K562 (cell line): Measurements from ENCODE around the gene TBRG1. TPM values are rescaled to one million over a fixed set of nuclear protein-coding genes. Genes with fewer than 3 reads are reported as not detected.

Experiments used
- BCOR ChIP-seq: fragments of 450-650 bp; IDR thresholded peaks from 2 replicates; pipeline ENCODE4 v1.6.1; 2016
- CHCHD3 ChIP-seq: fragments of 250-450 bp; sonication (Bioruptor Pico); IDR thresholded peaks from 2 replicates; pipeline ENCODE4 v2.1.2; 2022; ENCODE audit warnings: mild to moderate bottlenecking
- CREB3L1 ChIP-seq: fragments of 450-650 bp; IDR thresholded peaks from 2 replicates; pipeline ENCODE4 v1.6.1; 2014; ENCODE audit warnings: low read depth, mild to moderate bottlenecking, moderate library complexity, borderline replicate concordance
- CREBBP ChIP-seq: IDR thresholded peaks from one replicate; pipeline ENCODE4 v1.6.1; 2012; ENCODE audit warnings: low read depth, mild to moderate bottlenecking, control low read depth, inconsistent platforms, low read length
- E2F8 ChIP-seq: fragments of 450-650 bp; IDR thresholded peaks from 2 replicates; pipeline ENCODE4 v1.7.1; 2018; ENCODE audit warnings: mild to moderate bottlenecking, low read depth; ENCODE audit not compliant: partially characterized antibody
- ETS1 ChIP-seq: conservative IDR thresholded peaks from 2 replicates; pipeline ENCODE4 v1.6.1; 2011; ENCODE audit warnings: low read depth, mild to moderate bottlenecking, low read length; ENCODE audit not compliant: control insufficient read depth
- HNRNPL ChIP-seq: fragments of 200-400 bp; formaldehyde crosslinking; IDR thresholded peaks from 2 replicates; pipeline ENCODE4 v1.6.1; 2017; ENCODE audit warnings: low read depth, mild to moderate bottlenecking, low read length
- IRF2 ChIP-seq: sonication (generic); formaldehyde crosslinking; IDR thresholded peaks from 2 replicates; pipeline ENCODE4 v1.8.1; 2022; ENCODE audit warnings: mild to moderate bottlenecking, missing genetic modification reagents
- KAT2B ChIP-seq: IDR thresholded peaks from one replicate; pipeline ENCODE4 v1.6.1; 2012; ENCODE audit warnings: low read depth, mild to moderate bottlenecking, control low read depth, inconsistent platforms, low read length, moderate library complexity
- MCM5 ChIP-seq: fragments of 450-650 bp; IDR thresholded peaks from 2 replicates; pipeline ENCODE4 v1.6.1; 2016; ENCODE audit warnings: low read depth
- RBFOX2 ChIP-seq: fragments of 200-400 bp; formaldehyde crosslinking; IDR thresholded peaks from 2 replicates; pipeline ENCODE4 v1.6.1; 2017; ENCODE audit warnings: low read depth, mild to moderate bottlenecking, low read length, moderate library complexity
- STAT5B ChIP-seq: fragments of 250-450 bp; sonication (Bioruptor Pico); IDR thresholded peaks from 2 replicates; pipeline ENCODE4 v1.8.0; 2021; ENCODE audit warnings: mild to moderate bottlenecking, inconsistent platforms
- TCF15 ChIP-seq: fragments of 250-450 bp; sonication (Bioruptor Pico); IDR thresholded peaks from 2 replicates; pipeline ENCODE4 v1.8.0; 2022; ENCODE audit warnings: moderate library complexity, mild to moderate bottlenecking, inconsistent platforms
- ZBTB2 ChIP-seq: fragments of 450-650 bp; IDR thresholded peaks from 2 replicates; pipeline ENCODE4 v1.6.1; 2016; ENCODE audit warnings: antibody characterized with exemption
- ZNF12 ChIP-seq: sonication (generic); formaldehyde crosslinking; IDR thresholded peaks from 2 replicates; pipeline ENCODE4 v1.4.0; 2020; ENCODE audit warnings: mild to moderate bottlenecking, missing genetic modification reagents
- ZNF197 ChIP-seq: fragments of 200-800 bp; sonication (Bioruptor generic); IDR thresholded peaks from 2 replicates; pipeline ENCODE4 v1.6.1; 2016; ENCODE audit warnings: low read depth, missing genetic modification characterization, missing compliant biosample characterization
- ZNF436 ChIP-seq: fragments of 250-450, 450-650 bp; sonication (Bioruptor Pico); formaldehyde crosslinking; IDR thresholded peaks from 2 replicates; pipeline ENCODE4 v1.7.0; 2020; ENCODE audit warnings: mild to moderate bottlenecking
- ZNF717 ChIP-seq: fragments of 250-450 bp; sonication (Bioruptor Pico); IDR thresholded peaks from 2 replicates; pipeline ENCODE4 v1.5.0; 2021
- polyA plus RNA-seq, 8 experiments: library from polyadenylated mRNA; depleted of rRNA in 4 of 8; stranded (reverse) in 5 of 8; unstranded in 3 of 8; fragments of >200 nt; fragmentation: Nextera tagmentation in 2 of 8; fragmentation: Illumina TruSeq in 1 of 8; extraction: Ambion mirVana in 2 of 8; extraction: Trizol in 1 of 8; gene quantifications; 2 replicates each; pipeline versions ENCODE4 v1.2.1 to v1.2.3, GENCODE V29; 2011 to 2014; ENCODE audit warnings: inconsistent platforms in 1 of 8, missing spikeins in 1 of 8
- total RNA-seq, 7 experiments: library from RNA; depleted of rRNA in 6 of 7; stranded (reverse); fragments of >200 nt in 6 of 7; fragmentation: Illumina TruSeq in 2 of 7; extraction: Trizol in 2 of 7; gene quantifications; 2 replicates each; pipeline versions ENCODE4 v1.2.1 to v1.2.3, GENCODE V29; 2011 to 2021; ENCODE audit warnings: low replicate concordance in 1 of 7
- TF ChIP-seq, protein P1 (sequence below): fragments of 250-450 bp; sonication (Bioruptor Pico); IDR thresholded peaks from 2 replicates; pipeline ENCODE4 v1.5.0; 2021

Gene TBRG1
- total and polyA plus RNA-seq, 9 of the 15 experiments (the other 6 are each of a cell fraction or from before 2014, with no cell fraction given), result 8.7 to 30.0 (median 20.2) TPM

- TF ChIP-seq TCF15, result no peak
- TF ChIP-seq ETS1, result peak; percentile 64; the same call in 1 of the 2 replicates
- TF ChIP-seq ZNF12 (CRISPR knock-in tag), result no peak
- TF ChIP-seq ZNF436 (CRISPR knock-in tag), result no peak
- no peak for TF ChIP-seq STAT5B
- TF ChIP-seq CREB3L1, result 0 out of 2 replicates have a peak, but pooled peaks have one; percentile 16
- no peak for TF ChIP-seq BCOR
- TF ChIP-seq CHCHD3 (CRISPR knock-in tag), result no peak
- TF ChIP-seq HNRNPL, result no peak
- TF ChIP-seq RBFOX2, result peak; percentile 94
- TF ChIP-seq ZNF717 (CRISPR knock-in tag), result no peak
- no peak for TF ChIP-seq ZBTB2
- TF ChIP-seq CREBBP, result no peak
- TF ChIP-seq ZNF197, result no peak
- no peak for TF ChIP-seq MCM5
- no peak for TF ChIP-seq KAT2B
- no peak for TF ChIP-seq E2F8
- TF ChIP-seq, protein P1, sequence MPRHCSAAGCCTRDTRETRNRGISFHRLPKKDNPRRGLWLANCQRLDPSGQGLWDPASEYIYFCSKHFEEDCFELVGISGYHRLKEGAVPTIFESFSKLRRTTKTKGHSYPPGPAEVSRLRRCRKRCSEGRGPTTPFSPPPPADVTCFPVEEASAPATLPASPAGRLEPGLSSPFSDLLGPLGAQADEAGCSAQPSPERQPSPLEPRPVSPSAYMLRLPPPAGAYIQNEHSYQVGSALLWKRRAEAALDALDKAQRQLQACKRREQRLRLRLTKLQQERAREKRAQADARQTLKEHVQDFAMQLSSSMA (CRISPR knock-in tag), result no peak
- no peak for TF ChIP-seq IRF2 (CRISPR knock-in tag)
These were observed 50.9 kb downstream of the TBRG1 start, which contains the start of the genes SIAE and SPA17 (continued) for GRCh38 chr11:124673333-124674167.
